A673 (cell line): ENCODE measurements around the gene MATR3. TPM values are rescaled to one million over a fixed set of nuclear protein-coding genes. Genes with fewer than 3 reads are reported as not detected.
A peak's percentile ranks its signal among the peaks of the same experiment; 100 is the strongest.

ENCODE experiments used
- BruUV-seq: library from RNA; stranded (reverse); fragments of 400-500 nt; replicated peaks from 2 replicates; lab custom pipeline; 2021; lab: Mats Ljungman, UMichigan
- CTCF ChIA-PET: fragments of 300-600 bp; sonication (Branson Sonifier 250); formaldehyde crosslinking; loops from one replicate; lab custom pipeline; 2022; ENCODE audit warnings: antibody characterized with exemption; lab: Charles Lee
- POLR2A ChIA-PET: fragments of 300-600 bp; sonication (Branson Sonifier 250); formaldehyde crosslinking; loops from one replicate; lab custom pipeline; 2022; ENCODE audit warnings: antibody characterized with exemption; ENCODE audit not compliant: low non-redundant PET; lab: Charles Lee
- DNase-seq: peaks from one replicate; pipeline ENCODE4 v3.0.0-alpha.2; 2015; ENCODE audit warnings: low spot score
- H3K27ac ChIP-seq: fragments of 200-600 bp; sonication (generic); 2 replicates; pipeline ENCODE4 v1.5.1; 2016; ENCODE audit warnings: mixed run types, low read depth, mild to moderate bottlenecking, mixed read lengths, antibody characterized with exemption, low read length; ENCODE audit not compliant: poor library complexity, severe bottlenecking
- H3K27me3 ChIP-seq: fragments of 200-600 bp; sonication (generic); replicated peaks from 2 replicates; pipeline ENCODE4 v1.6.1; 2017; ENCODE audit warnings: mixed run types, low read depth, mild to moderate bottlenecking, mixed read lengths, antibody characterized with exemption, low read length; ENCODE audit not compliant: insufficient read depth, poor library complexity
- H3K36me3 ChIP-seq: fragments of 200-600 bp; sonication (generic); 2 replicates; pipeline ENCODE4 v1.6.1; 2016; ENCODE audit warnings: mixed run types, mild to moderate bottlenecking, mixed read lengths, antibody characterized with exemption, low read length; ENCODE audit not compliant: insufficient read depth, poor library complexity, severe bottlenecking
- H3K4me1 ChIP-seq: fragments of 200-600 bp; sonication (generic); 2 replicates; pipeline ENCODE4 v1.6.1; 2017; ENCODE audit warnings: mixed run types, mild to moderate bottlenecking, mixed read lengths, antibody characterized with exemption, low read length; ENCODE audit not compliant: insufficient read depth, poor library complexity, severe bottlenecking
- H3K4me3 ChIP-seq: fragments of 200-600 bp; sonication (generic); 2 replicates; pipeline ENCODE4 v1.5.1; 2016; ENCODE audit warnings: low read depth, mixed run types, mild to moderate bottlenecking, mixed read lengths, low read length; ENCODE audit not compliant: poor library complexity, severe bottlenecking
- H3K9me3 ChIP-seq: fragments of 200-600 bp; sonication (generic); 2 replicates; pipeline ENCODE4 v1.6.1; 2016; ENCODE audit warnings: mixed run types, low read depth, mild to moderate bottlenecking, mixed read lengths, antibody characterized with exemption, low read length; ENCODE audit not compliant: poor library complexity, severe bottlenecking
- EZH2 ChIP-seq: fragments of 200-600 bp; sonication (generic); IDR thresholded peaks from 2 replicates; pipeline ENCODE4 v1.6.1; 2017; ENCODE audit warnings: borderline replicate concordance, low read depth, mild to moderate bottlenecking, mixed read lengths, antibody characterized with exemption, low read length; ENCODE audit not compliant: poor library complexity, severe bottlenecking
- intact Hi-C: fragments of 100-400 bp; cut with micrococcal nuclease; formaldehyde crosslinking; loops from one replicate; pipeline ENCODE4 v1.10.0; 2022; ENCODE audit not compliant: unreplicated experiment
- total RNA-seq: library from RNA; stranded (reverse); gene quantifications from 2 replicates; pipeline ENCODE4 v1.2.3, GENCODE V29; 2021
- TF ChIP-seq, protein P1 (sequence below): fragments of 300-800, 200-600 bp; sonication (generic); conservative IDR thresholded peaks from 2 replicates; pipeline ENCODE4 v1.5.1; 2017; ENCODE audit warnings: low read depth, mild to moderate bottlenecking, antibody characterized with exemption, low read length, moderate library complexity, mixed read lengths

MATR3 gene
- total RNA-seq, 1 experiment from 2014 or later: 286 TPM

- peaks cover 12% of the 10 kb centered on the region for H3K4me1 ChIP-seq
- H3K4me3 ChIP-seq: peak within 1 kb of the TSS; percentile 74
- no peaks in the 10 kb centered on the region for H3K9me3 ChIP-seq
- peaks cover 4% of the 10 kb centered on the region for H3K36me3 ChIP-seq
- peak within 1 kb of the TSS; percentile 99 for H3K27ac ChIP-seq
- CTCF ChIA-PET: interaction anchor here (0.6 kb wide), 3 partner anchors 23 to 891 kb away, joined by 3 to 4 read pairs (median 3); no protein-coding TSS in a partner anchor
- intact Hi-C loops: no loop called here
- TF ChIP-seq, protein P1, sequence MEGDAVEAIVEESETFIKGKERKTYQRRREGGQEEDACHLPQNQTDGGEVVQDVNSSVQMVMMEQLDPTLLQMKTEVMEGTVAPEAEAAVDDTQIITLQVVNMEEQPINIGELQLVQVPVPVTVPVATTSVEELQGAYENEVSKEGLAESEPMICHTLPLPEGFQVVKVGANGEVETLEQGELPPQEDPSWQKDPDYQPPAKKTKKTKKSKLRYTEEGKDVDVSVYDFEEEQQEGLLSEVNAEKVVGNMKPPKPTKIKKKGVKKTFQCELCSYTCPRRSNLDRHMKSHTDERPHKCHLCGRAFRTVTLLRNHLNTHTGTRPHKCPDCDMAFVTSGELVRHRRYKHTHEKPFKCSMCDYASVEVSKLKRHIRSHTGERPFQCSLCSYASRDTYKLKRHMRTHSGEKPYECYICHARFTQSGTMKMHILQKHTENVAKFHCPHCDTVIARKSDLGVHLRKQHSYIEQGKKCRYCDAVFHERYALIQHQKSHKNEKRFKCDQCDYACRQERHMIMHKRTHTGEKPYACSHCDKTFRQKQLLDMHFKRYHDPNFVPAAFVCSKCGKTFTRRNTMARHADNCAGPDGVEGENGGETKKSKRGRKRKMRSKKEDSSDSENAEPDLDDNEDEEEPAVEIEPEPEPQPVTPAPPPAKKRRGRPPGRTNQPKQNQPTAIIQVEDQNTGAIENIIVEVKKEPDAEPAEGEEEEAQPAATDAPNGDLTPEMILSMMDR: peak; percentile 87
- no peak for TF ChIP-seq EZH2
- POLR2A ChIA-PET: interaction anchor here (0.6 to 1.2 kb wide), 8 partner anchors 11 to 1611 kb away, joined by 3 to 22 read pairs (median 4); partner anchors contain the start of genes KIF20A, MATR3 and SPATA24
- H3K27me3 ChIP-seq: no peaks in the 10 kb centered on the region
- peak; percentile 99 for DNase-seq
- BruUV-seq: TSS peak; percentile 95
These were observed 48.3 kb downstream of the MATR3 start, which contains the start of gene PAIP2 for GRCh38 chr5:139341689-139342422. Gene PAIP2, plus strand, starts transcription at chr5:139341854. Its CDS starts 21,931 bp downstream, at chr5:139363785.

DNA sequence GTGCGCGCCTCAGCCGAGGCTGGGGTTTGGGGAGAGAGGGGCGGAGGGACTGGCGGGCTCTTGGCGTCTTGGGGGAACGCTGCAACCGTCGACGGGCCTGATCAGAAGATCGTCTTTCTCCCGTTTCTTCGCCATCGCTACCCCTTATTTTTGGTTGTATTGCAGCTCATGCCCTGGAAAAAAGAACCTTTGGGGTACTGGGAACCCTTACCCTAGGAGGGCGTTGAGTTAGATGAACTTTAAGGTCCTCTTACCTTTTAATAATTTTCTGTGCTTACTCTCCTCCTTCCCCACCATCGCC is 48.8 kb downstream of the MATR3 start:
- Histone ChIP-seq H3K9me3 (no peaks in the 10 kb centered on the region), H3K4me1 (peaks cover 12% of the 10 kb centered on the region), H3K27ac (peak overlapping the region; percentile 99), H3K36me3 (peaks cover 4% of the 10 kb centered on the region), H3K27me3 (no peaks in the 10 kb centered on the region), H3K4me3 (peak overlapping the region; percentile 74)
- TF ChIP-seq EZH2: no peak
- TF ChIP-seq, protein P1: no peak
- BruUV-seq: no TSS peak
- ChIA-PET CTCF (interaction anchor here (0.6 kb wide), 2 partner anchors 367 to 892 kb away, joined by 3 to 4 read pairs; no protein-coding TSS in a partner anchor), POLR2A (interaction anchor here (0.6 to 1.2 kb wide), 7 partner anchors 11 to 1612 kb away, joined by 3 to 22 read pairs (median 3); partner anchors contain the start of genes KIF20A, MATR3 and SPATA24)
- no peak for DNase-seq
- intact Hi-C loops: no loop called here

- ChIA-PET POLR2A (interaction anchor here (0.5 kb wide), 1 partner anchor 1299 kb away, joined by 8 read pairs; no protein-coding TSS in a partner anchor), CTCF (no interaction called here)
- peaks cover 4% of the 10 kb centered on the region for H3K36me3 ChIP-seq
- intact Hi-C loops: no loop called here
- peak overlapping the region; percentile 99 for H3K27ac ChIP-seq
- no peak for DNase-seq
- H3K27me3 ChIP-seq: no peaks in the 10 kb centered on the region
- no peak for TF ChIP-seq EZH2
- TF ChIP-seq, protein P1: no peak
- peak overlapping the region; percentile 74 for H3K4me3 ChIP-seq
- peaks cover 12% of the 10 kb centered on the region for H3K4me1 ChIP-seq
- H3K9me3 ChIP-seq: no peaks in the 10 kb centered on the region
- BruUV-seq: TSS peak; percentile 31
These were observed 49.9 kb downstream of the MATR3 start for GRCh38 chr5:139343476-139343875.
